Effector CD8-positive, alpha-beta T cell (primary cell): ENCODE data around the gene SPON1.

Source experiments
- DNase-seq: peaks from one replicate; lab custom pipeline; 2025; lab: John Stamatoyannopoulos, UW

The SPON1 gene

DNA sequence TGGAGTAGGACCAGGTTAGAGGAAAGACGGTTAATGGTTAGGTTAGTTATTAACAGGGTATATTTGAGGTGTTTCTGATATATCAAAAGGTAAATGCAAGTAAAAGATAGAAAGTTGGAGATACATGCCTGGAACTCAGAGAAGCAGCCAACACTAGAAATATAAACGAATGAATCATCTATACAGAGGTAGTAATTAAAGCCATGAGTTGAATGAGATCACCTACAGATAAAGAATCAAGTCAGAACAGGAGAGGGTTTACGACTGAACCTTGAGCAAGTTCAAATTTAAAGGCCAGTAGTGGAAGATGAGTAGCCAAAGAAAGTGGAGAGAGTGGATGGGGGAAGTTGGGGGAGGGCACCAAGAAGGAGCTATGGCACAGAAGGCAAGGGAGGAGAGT, 73.9 kb downstream of the SPON1 start:
- DNase-seq = no peak

DNA sequence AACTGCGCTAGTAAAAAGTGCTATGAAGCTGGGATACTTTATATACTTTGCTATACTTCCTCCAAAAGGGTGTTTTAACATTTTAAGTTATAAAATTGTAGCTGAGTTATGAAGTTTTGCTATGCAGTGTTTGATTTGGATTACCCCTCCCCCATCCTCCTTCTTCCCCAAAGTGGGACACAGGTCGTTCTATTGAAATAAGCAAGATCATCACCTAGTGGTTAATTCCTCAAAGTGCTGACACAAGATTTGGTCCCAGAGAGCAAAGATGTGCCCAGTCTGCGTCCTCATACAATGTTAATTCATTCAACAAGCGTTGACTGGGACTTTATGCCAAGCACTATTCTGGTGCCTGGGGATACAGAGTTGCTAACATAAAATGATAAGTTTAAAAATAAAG, 78.5 kb downstream of the SPON1 start:
- no peak for DNase-seq

DNA sequence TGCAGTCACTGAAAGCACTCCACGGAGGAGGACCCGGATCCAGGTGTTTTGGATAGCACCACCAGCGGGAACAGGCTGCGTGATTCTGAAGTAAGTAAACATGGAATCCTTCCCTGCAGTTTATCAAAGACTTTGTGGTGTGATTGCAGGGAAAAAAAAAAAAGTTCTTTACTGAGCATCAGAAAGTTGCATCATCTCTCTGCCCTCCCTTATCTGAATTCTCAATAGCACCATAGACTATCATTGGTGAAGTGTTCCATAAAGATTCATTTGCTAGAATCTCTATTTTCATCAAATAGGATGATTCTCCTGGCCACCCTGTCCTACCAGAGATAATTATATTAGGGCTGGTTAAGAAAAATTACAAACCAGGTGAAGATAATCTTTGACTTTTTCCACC, 79.0 kb downstream of the SPON1 start:
- DNase-seq = no peak

DNA sequence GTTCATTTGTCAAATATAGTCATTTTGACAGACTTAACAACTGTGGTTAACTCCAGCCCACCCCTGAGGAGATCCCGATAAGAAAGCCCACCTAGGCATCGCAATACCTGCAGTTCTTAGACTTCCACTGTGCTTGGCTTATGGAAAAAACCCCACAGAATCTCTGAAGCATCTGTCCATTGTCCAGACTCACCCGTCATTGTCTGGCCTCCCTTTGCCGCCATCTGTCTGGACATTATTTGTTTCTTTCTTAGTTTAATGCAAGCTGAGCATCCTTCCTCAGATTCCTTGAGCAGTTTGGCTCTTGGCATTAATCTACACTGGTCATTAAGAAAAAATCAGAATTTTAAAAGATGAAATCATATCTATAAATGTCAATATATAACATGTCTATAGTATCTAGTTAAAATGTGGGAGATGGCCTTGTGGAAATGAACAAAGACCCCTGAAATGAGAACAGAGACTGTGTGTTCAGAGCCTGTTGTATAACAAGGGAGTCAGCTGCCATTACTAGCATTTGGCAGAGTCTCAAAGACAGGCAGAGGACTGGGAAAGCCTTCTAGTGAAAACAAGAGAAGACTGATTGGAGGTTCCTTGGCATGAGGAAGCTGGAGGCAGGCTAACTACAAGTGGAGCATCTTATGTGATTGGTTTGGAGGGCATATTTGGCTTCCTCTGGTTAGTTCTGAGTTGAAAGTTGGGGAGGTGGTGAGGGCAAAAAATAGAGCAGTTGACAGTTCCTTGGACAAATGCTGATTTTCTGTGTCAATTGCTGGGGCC, 80.4 kb downstream of the SPON1 start:
- DNase-seq = no peak

DNA sequence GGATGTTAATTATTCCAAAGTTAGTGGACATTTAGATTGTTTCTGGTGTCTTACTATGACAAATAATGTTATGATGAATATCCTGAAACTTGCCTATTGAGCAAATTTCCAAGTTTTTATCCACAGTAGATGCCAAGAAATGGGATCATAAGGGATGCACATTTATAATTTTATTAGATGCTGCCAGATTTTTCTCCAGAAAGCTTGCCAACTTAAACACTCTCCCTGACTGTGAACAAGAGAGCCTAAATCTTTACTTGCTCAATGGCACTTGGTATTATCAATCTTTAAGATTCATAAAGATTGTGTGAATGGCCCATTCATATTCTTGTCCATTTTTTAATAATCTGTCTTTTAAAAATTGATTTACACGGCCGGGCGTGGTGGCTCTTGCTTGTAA, 82.4 kb downstream of the SPON1 start:
- DNase-seq = no peak

DNA sequence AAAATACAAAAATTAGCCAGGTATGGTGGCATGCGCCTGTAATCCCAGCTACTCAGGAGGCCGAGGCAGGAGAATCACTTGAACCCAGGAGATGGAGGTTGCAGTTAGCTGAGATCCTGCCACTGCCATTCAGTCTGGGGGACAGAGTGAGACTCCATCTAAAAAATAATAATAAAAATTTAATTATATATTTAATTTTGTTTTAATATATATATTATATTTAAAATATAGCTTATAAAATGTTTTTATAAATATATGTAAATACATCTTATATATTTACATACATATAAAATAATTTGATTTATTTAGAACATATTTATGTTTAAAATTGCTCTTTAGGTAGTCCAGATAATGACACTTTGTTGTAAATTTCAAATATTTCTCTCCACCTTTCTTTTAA, 82.9 kb downstream of the SPON1 start:
- DNase-seq = no peak

DNA sequence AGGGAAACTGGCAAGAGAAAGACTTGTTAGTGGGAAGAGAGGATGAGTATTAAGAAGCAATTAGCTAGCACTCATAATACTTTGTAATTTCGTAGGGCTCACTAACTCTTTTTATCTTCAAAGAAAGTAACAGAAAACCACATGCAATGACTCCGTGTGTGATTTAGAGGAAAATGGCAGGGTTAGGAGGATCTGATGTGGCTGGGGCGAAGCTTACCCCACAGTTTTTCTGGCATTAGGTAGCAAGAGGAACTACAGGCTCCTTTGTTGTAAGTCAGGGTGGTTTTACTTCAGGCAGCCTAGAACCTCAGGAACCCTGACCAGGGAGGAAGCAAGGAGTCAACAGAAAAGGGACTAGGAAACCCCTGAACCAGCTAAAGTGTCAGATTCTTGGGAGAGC, 89.7 kb downstream of the SPON1 start:
- no peak for DNase-seq

DNA sequence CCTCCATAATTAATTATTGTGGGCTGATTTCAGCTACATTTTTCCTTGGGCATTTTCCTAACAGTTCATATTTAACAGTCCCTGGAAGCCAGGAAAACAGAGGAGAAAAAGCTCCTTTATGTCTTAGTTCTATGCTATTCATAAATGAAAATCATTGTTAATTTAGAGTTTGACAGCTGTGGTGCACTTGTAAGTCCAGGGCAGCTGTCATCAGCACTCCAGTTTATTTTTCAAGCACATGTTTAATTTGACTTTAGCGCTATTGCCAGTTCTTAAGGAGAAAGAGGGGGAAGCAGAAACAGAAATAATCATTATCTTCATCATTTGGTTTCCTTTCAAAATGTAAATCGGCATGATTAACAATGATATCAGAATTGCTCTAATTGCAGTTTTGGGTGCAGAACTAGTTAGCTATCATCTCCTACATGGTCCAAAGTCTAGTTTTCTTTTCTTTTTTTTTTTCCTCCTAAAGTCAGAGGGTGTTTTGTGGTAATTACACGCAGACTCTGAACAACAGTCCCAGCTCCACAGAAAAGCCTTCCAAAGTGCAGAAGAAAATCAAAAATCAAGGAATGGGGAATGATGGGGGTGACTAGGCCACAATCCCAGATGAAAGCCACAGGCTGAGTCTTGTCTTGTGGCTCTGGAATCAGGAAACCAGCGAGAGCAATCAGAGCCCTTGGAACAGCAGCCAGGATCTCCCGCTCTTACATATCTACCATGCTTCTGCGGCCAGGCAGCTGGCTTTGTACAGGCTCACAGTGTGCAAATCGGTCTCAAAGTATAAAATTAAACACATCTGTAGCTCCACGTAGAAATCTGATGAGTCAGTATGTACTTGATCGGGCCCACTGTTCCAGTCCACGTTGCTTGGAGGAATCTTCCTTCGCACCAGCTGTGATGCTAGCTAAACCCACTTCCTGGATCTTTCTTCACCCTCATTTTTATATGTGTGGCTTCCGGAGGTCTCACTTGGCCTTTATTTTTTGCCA, 91.9 kb downstream of the SPON1 start:
- DNase-seq = no peak

DNA sequence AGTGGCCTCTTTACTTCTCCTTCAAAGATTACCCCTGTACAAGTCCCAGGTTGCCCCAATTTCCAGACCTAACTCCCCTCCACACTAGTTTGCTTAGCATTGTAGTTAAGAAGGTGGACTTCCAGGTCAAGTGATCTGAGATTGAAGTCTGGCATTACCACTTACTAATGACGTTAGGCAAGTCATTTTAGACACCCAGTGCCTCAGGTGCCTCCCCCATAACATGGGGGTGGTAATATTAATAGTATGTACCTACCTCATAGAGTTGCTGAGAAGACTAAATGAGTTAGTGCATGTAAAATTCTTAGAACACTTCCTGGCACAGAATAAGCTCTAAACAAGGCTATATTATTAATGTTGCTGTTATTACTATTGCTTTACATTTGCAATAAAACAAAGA, 93.4 kb downstream of the SPON1 start:
- no peak for DNase-seq

DNA sequence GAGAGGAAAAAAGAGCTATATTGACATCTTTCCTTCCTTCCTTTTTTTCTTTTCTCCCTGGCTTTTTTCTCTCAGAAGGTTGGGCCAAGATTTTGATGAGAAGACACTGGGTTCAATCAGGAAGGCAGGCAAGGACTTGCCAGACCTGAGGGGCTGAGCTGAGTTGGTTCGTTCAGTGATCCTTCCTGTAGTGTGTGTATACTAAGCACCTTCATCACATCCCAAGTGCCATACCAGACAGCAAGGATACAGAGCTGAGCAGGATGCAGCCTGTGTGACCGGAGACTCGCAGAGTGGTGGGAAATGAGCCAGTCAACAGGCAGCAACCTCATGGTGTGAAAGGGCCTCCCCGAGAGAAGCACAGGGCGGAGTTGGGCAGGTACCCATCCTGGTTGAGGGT, 95.5 kb downstream of the SPON1 start:
- DNase-seq = no peak

DNA sequence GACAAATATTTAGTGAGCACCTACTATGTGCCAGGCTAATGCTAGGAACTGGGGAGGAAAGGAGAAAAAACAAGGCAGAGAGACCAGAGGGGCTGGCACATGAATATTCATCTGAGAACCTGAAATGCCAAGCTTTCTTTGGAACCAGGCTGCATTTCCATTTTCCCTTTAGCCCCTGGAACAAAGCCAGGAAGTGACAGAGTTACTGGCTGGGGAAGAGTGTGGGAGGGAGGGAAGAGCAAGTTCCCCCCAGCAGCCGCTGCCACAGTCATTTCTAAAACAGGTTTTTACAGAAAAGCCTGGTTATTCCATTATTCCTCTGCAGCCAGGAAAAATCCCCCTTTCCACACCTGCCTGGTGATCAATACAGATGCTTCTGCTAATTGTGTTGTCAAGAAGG, 97.0 kb downstream of the SPON1 start:
- no peak for DNase-seq

DNA sequence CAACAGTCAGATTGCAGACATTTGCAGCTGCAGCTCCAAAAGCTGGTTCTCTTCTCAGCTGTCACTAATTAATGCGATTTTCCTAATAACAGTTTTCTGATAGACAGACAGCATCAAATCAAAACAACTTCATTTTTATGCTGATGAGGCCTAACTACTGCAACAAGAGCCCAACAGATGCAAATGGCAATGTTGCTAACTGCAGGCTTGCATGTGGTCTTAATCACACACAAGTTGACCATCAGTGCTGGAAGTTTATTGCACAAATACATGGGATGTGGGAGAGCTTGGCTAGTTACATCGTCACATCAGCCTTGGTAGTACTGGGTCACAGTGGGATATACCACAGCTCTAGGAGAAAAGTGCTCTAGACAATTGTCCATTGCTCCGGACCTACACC, 99.2 kb downstream of the SPON1 start:
- DNase-seq = no peak

DNA sequence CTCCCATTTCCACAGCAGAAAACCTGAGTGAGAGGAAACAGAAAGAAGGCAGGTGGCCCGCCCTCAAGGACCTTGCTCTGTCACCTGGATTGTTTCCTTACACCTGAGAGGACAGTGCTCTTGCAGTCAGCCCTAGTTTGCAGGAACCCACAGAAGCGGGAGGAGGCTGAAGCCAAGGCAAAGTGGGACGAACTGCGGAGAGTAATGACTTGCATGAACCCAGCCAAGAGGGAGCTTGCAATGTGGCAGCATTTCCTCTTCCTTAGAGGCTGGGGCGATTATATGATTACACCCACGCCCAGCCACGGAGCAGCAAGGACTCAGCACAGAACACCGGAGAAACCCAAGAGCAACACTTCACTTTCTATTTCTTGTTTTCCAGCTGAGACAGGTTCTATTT, 102.6 kb downstream of the SPON1 start:
- DNase-seq = no peak

DNA sequence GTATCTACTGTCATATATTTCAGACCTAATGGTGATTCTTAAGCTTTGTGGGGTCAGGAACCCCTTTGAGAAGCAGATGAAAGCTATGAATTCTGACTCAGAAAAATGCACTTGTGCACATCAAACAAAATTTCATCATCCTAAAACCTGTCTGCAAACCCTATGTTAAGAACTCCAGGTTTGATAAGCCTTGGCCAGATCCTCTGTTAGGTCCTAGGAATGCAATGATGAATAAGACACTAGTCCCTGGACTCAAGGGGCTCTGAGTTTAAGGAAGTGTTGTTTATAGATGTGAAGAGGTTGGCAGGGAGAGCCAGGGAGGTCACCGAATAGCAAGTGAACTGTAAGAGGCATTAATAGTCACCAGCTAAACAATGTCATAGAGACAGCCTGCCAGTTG, 103.2 kb downstream of the SPON1 start:
- DNase-seq = no peak

DNA sequence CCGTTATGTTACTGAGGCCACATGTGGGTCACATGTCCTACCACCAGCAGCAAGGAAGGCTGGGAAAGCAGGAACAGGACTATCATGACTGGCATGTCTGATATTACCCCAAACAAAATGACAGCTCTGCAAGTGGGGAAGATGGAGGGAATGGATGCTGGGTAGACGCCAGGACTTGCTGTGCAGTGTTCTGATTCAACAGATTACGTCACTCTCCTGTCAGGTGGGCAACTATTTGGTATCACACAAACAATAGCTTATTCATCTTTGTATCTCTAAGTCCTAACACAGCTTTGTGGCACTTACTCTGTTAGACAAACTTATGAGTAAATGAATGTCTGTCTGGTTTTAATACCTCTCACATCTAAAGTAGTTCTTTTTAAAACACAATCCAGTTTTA, 105.2 kb downstream of the SPON1 start:
- no peak for DNase-seq

DNA sequence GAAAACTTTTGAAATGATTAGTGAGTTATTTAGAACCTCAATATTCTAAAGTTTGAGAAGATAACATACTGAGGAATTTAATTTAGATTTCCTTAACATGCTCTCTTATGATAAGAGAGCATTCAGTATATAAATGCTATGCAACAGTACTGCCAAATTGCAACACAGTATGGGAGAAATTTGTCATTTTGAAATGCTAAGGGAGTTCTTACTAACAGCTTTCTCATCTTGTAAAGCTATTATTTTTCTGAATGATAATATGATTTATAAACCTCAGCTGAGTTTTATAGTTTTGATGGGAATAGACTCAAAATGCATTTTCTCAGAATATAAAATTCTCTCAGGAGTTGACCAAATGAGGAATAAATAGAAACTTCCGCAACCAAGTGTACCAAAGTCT, 108.4 kb downstream of the SPON1 start:
- DNase-seq = no peak

DNA sequence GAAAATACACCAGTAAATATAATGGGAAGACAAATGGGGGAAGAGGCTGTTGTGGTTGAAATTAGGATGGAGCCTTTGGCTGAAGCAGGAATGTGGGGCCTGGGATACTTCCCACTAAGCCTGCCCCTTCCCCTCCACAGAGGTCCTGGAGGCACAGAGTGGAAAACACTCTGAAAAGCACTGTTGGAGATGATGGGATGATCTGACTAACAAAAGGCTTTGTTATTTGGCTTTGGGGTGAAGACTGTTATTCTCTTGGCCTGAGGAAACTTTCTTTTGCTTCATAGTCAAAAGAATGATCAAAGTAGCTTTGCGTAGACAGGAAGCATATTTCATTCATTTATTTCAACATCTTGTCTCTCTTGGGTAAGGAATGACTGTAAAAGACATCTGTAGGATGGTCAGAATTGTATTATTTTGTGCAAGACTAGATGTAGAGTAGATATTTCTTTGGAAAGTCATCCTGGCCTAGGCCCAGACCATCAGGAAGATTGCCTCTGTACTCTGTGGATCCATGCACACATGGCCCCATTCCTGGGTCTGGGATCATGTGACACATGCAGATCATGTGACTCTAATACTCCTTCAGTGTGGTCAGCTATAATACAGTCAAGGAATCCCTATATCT, 111.4 kb downstream of the SPON1 start:
- no peak for DNase-seq

DNA sequence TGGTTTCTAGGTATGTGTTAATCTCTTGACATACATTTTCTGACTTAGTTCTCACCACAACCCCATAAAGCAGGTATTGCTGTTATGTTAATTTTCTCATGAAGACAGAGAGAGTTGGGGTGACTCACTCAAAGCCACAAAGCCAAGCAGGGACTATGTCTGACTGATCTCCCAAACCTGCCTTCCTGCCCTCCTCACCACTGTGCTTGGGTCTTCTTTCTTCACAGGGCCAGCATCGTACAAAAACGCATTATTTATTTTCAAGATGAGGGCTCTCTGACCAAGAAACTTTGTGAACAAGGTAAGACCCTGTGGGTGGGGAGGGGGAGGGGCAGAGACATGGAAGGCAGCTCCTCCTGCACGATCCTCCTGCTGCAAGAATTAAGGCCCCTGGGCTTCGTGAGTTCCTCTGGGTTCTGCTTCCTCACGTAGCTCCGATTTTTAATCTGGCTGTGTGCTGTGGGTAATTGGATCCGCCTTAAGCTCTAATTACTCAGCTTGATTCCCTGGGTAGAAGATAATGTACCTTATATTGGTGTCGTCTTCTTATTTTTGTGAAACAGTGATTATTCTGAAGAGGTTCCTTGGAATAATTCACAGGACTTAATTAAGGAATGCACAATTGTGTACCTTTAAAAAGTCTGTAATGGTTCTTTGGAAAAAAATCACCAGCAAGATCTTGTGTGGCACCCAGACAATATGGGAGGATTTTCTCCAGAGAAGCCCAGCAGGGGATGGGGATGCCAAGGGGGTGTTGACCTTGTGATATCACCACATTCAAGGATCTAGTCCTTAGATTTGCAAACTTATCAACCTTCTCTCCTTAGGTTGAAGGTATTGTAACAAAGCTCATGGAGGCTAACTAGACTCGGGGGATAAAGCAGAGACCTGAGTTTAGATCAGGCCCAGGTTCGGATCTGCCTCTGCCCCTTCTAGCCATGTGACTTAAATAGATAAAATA, 112.9 kb downstream of the SPON1 start:
- DNase-seq = no peak

DNA sequence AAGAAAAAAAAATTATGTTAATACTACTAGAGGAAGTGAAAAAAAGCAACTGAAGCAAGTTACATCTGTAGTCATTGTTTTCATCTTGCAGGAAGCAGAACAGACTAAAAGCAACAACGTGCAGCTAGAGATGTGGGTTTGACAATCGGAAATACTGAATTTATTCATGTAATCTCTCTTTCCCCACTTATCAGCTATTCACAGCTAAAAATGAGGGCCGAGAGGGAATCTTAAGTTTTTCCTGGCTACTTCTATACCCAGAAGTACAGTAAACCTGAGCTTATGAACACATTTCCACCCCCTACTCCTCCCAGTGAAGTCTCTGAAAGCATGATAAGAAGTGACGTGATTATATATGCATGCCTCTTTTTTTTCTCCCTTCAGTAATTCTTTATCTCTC, 116.5 kb downstream of the SPON1 start:
- DNase-seq = no peak

DNA sequence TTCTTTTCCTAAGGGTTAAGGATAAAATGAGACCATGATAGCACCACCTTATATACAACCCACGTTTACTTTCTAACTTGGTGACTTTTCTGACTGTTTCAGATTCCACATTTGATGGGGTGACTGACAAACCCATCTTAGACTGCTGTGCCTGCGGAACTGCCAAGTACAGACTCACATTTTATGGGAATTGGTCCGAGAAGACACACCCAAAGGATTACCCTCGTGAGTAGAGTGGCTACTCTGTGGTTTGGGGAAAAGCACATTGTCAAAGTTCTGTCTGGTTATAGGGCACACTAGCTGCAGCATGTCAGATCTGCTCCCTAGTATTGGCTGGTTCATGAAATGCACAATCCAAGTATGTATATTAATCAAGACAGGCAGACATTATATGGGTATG, 117.3 kb downstream of the SPON1 start:
- DNase-seq = no peak

DNA sequence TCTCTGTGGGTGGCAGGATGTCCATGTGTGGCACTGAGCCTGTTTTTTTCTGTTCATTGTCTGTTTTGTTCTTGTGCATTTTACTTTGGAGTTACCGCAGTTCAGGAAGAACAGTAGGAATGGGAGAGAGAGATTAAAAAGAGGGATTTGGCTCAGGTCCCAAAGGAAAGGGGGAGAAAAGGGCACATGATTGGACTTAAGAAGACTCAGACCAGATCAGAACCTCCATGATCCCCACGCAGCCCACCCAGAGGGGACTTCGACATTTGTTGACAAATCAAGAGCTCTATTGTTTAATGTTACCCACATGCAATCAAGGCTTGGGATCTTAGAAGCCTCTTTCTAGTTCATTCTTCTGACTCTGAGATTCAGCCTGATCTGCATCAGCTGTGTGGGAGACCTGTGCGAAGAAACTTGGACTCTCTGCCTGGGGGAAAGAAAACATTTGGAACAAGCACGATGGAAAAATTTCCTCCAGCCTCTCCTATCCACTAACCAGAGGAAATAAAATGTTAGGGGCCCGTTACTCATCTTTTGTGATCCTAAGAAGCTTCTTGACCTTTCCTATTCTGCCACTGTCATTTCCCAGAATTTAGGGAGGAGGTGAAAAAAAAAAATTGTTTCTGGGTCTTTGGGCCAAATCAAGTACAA, 119.2 kb downstream of the SPON1 start:
- no peak for DNase-seq
